Adipocyte (in vitro differentiated cells): ENCODE data around the gene PRR16.

Experiments
- DNase-seq: peaks from one replicate; pipeline ENCODE4 v3.0.0-alpha.2; 2015; ENCODE audit warnings: low read depth
- H3K27me3 ChIP-seq: replicated peaks from 2 replicates; pipeline ENCODE4 v1.7.0; 2013; ENCODE audit warnings: mild to moderate bottlenecking, low read length, moderate library complexity; ENCODE audit not compliant: control insufficient read depth, insufficient read depth
- H3K36me3 ChIP-seq: 2 replicates; pipeline ENCODE4 v1.7.0; 2013; ENCODE audit warnings: low read length, mild to moderate bottlenecking, moderate library complexity; ENCODE audit not compliant: control insufficient read depth, insufficient read depth, severe bottlenecking
- H3K4me1 ChIP-seq: 2 replicates; pipeline ENCODE4 v1.7.0; 2013; ENCODE audit warnings: mild to moderate bottlenecking, low read length, moderate library complexity; ENCODE audit not compliant: control insufficient read depth, insufficient read depth
- H3K4me3 ChIP-seq: 2 replicates; pipeline ENCODE4 v1.7.0; 2013; ENCODE audit warnings: mild to moderate bottlenecking, low read length, moderate library complexity
- H3K9ac ChIP-seq: 2 replicates; pipeline ENCODE4 v1.7.0; 2013; ENCODE audit warnings: mild to moderate bottlenecking, low read length, moderate library complexity
- H3K9me3 ChIP-seq: 2 replicates; pipeline ENCODE4 v1.7.0; 2013; ENCODE audit warnings: mild to moderate bottlenecking, low read length, moderate library complexity; ENCODE audit not compliant: control insufficient read depth

PRR16 gene

GRCh38 chr5:120544043-120544442 lies 79.9 kb downstream of the PRR16 start:
- Histone ChIP-seq H3K9ac (no peak overlapping the region), H3K27me3 (no peaks in the 10 kb centered on the region)

GRCh38 chr5:120545007-120545406 lies 80.9 kb downstream of the PRR16 start:
- H3K4me1 ChIP-seq: peaks cover 40% of the 10 kb centered on the region
- H3K4me3 ChIP-seq: no peak overlapping the region
- DNase-seq: peak; percentile 43
- H3K9me3 ChIP-seq: no peaks in the 10 kb centered on the region
- H3K36me3 ChIP-seq: no peaks in the 10 kb centered on the region
- no peak overlapping the region for H3K9ac ChIP-seq
- no peaks in the 10 kb centered on the region for H3K27me3 ChIP-seq

More at GRCh38 chr5:120544043-120544442, 79.9 kb downstream of the PRR16 start:
- H3K4me3 ChIP-seq: no peak overlapping the region
- peaks cover 48% of the 10 kb centered on the region for H3K4me1 ChIP-seq
- no peaks in the 10 kb centered on the region for H3K9me3 ChIP-seq
- H3K36me3 ChIP-seq: no peaks in the 10 kb centered on the region
- no peak for DNase-seq

- peak; percentile 41 for DNase-seq
- Histone ChIP-seq H3K4me1 (peaks cover 31% of the 10 kb centered on the region), H3K27me3 (no peaks in the 10 kb centered on the region), H3K9ac (no peak overlapping the region), H3K36me3 (no peaks in the 10 kb centered on the region), H3K9me3 (no peaks in the 10 kb centered on the region), H3K4me3 (no peak overlapping the region)
Measured at GRCh38 chr5:120545951-120546350, 81.9 kb downstream of the PRR16 start.

GRCh38 chr5:120546922-120547321 lies 82.8 kb downstream of the PRR16 start:
- Histone ChIP-seq H3K36me3 (no peaks in the 10 kb centered on the region), H3K4me1 (peaks cover 22% of the 10 kb centered on the region), H3K27me3 (no peaks in the 10 kb centered on the region), H3K4me3 (no peak overlapping the region), H3K9me3 (no peaks in the 10 kb centered on the region), H3K9ac (no peak overlapping the region)
- DNase-seq: no peak

- Histone ChIP-seq H3K9ac (no peak overlapping the region), H3K27me3 (no peaks in the 10 kb centered on the region), H3K9me3 (no peaks in the 10 kb centered on the region), H3K4me1 (peaks cover 9% of the 10 kb centered on the region), H3K36me3 (no peaks in the 10 kb centered on the region), H3K4me3 (no peak overlapping the region)
- DNase-seq: no peak
Measured at GRCh38 chr5:120550358-120550757, 86.3 kb downstream of the PRR16 start.

GRCh38 chr5:120552638-120553037 lies 88.5 kb downstream of the PRR16 start:
- Histone ChIP-seq H3K27me3 (no peaks in the 10 kb centered on the region), H3K36me3 (no peaks in the 10 kb centered on the region), H3K9me3 (no peaks in the 10 kb centered on the region), H3K9ac (no peak overlapping the region), H3K4me1 (no peaks in the 10 kb centered on the region), H3K4me3 (no peak overlapping the region)
- DNase-seq: peak; percentile 37

GRCh38 chr5:120555345-120555744 lies 91.2 kb downstream of the PRR16 start:
- Histone ChIP-seq H3K36me3 (no peaks in the 10 kb centered on the region), H3K4me3 (no peak overlapping the region), H3K9ac (no peak overlapping the region), H3K4me1 (no peaks in the 10 kb centered on the region), H3K27me3 (no peaks in the 10 kb centered on the region), H3K9me3 (no peaks in the 10 kb centered on the region)
- DNase-seq: no peak

- Histone ChIP-seq H3K4me3 (no peak overlapping the region), H3K27me3 (no peaks in the 10 kb centered on the region), H3K9ac (no peak overlapping the region), H3K36me3 (no peaks in the 10 kb centered on the region), H3K4me1 (peaks cover 10% of the 10 kb centered on the region), H3K9me3 (no peaks in the 10 kb centered on the region)
- no peak for DNase-seq
Measured at GRCh38 chr5:120564013-120564412, 99.9 kb downstream of the PRR16 start.

GRCh38 chr5:120567066-120567465 lies 103.0 kb downstream of the PRR16 start:
- no peaks in the 10 kb centered on the region for H3K9me3 ChIP-seq
- no peaks in the 10 kb centered on the region for H3K36me3 ChIP-seq
- DNase-seq: no peak
- H3K9ac ChIP-seq: no peak overlapping the region
- peaks cover 12% of the 10 kb centered on the region for H3K4me1 ChIP-seq
- no peaks in the 10 kb centered on the region for H3K27me3 ChIP-seq
- no peak overlapping the region for H3K4me3 ChIP-seq

GRCh38 chr5:120567921-120568320 lies 103.8 kb downstream of the PRR16 start:
- H3K36me3 ChIP-seq: no peaks in the 10 kb centered on the region
- H3K4me1 ChIP-seq: peaks cover 12% of the 10 kb centered on the region
- H3K4me3 ChIP-seq: no peak overlapping the region
- no peaks in the 10 kb centered on the region for H3K27me3 ChIP-seq
- no peaks in the 10 kb centered on the region for H3K9me3 ChIP-seq
- no peak overlapping the region for H3K9ac ChIP-seq
- DNase-seq: no peak

- Histone ChIP-seq H3K27me3 (no peaks in the 10 kb centered on the region), H3K4me3 (no peak overlapping the region), H3K9ac (no peak overlapping the region), H3K4me1 (peaks cover 12% of the 10 kb centered on the region), H3K36me3 (no peaks in the 10 kb centered on the region), H3K9me3 (no peaks in the 10 kb centered on the region)
- peak; percentile 65 for DNase-seq
Measured at GRCh38 chr5:120568711-120569110, 104.6 kb downstream of the PRR16 start.

GRCh38 chr5:120576588-120576987 lies 112.5 kb downstream of the PRR16 start:
- peaks cover 4% of the 10 kb centered on the region for H3K9me3 ChIP-seq
- H3K4me1 ChIP-seq: no peaks in the 10 kb centered on the region
- H3K4me3 ChIP-seq: no peak overlapping the region
- no peak for DNase-seq
- H3K36me3 ChIP-seq: no peaks in the 10 kb centered on the region
- H3K27me3 ChIP-seq: no peaks in the 10 kb centered on the region
- H3K9ac ChIP-seq: no peak overlapping the region
